H9 (cell line): Measurements from ENCODE around the gene VOPP1. TPM values are rescaled to one million over a fixed set of nuclear protein-coding genes. Genes with fewer than 3 reads are reported as not detected.

ENCODE experiments used
- DNase-seq: peaks from one replicate; pipeline ENCODE4 v3.0.0-alpha.2; 2017
- H2AFZ ChIP-seq: one replicate; pipeline ENCODE4 v1.6.1; 2013; ENCODE audit warnings: mild to moderate bottlenecking, low read length, control low read depth, moderate library complexity
- H2AK5ac ChIP-seq: 2 replicates; pipeline ENCODE4 v1.6.1; 2013; ENCODE audit warnings: low read length, control low read depth, mixed read lengths; ENCODE audit not compliant: insufficient read length
- H2BK120ac ChIP-seq: one replicate; pipeline ENCODE4 v1.6.1; 2013; ENCODE audit warnings: low read depth, mild to moderate bottlenecking, low read length, control low read depth, inconsistent platforms; ENCODE audit not compliant: poor library complexity, severe bottlenecking
- H2BK12ac ChIP-seq: 2 replicates; pipeline ENCODE4 v1.6.1; 2013; ENCODE audit warnings: low read length, control low read depth, mixed read lengths, low read depth; ENCODE audit not compliant: insufficient read length
- H2BK15ac ChIP-seq: 2 replicates; pipeline ENCODE4 v1.6.1; 2013; ENCODE audit warnings: low read depth, low read length, control low read depth
- H2BK20ac ChIP-seq: one replicate; pipeline ENCODE4 v1.6.1; 2013; ENCODE audit warnings: low read depth, mild to moderate bottlenecking, low read length, control low read depth, inconsistent platforms; ENCODE audit not compliant: poor library complexity, severe bottlenecking
- H2BK5ac ChIP-seq: 2 replicates; pipeline ENCODE4 v1.6.1; 2013; ENCODE audit warnings: low read length, control low read depth, mixed read lengths; ENCODE audit not compliant: insufficient read length
- H3K14ac ChIP-seq: 2 replicates; pipeline ENCODE4 v1.6.1; 2013; ENCODE audit warnings: low read length, control low read depth; ENCODE audit not compliant: insufficient read depth
- H3K18ac ChIP-seq: 2 replicates; pipeline ENCODE4 v1.6.1; 2013; ENCODE audit warnings: low read depth, mild to moderate bottlenecking, mixed read lengths, low read length, control low read depth; ENCODE audit not compliant: insufficient read length
- H3K23ac ChIP-seq: 2 replicates; pipeline ENCODE4 v1.6.1; 2013; ENCODE audit warnings: low read length, control low read depth, mixed read lengths, low read depth; ENCODE audit not compliant: insufficient read length
- H3K23me2 ChIP-seq: 2 replicates; pipeline ENCODE4 v1.6.1; 2013; ENCODE audit warnings: low read depth, mild to moderate bottlenecking, mixed read lengths, low read length, control low read depth; ENCODE audit not compliant: insufficient read length, poor library complexity, severe bottlenecking
- H3K27ac ChIP-seq: 2 replicates; pipeline ENCODE4 v1.5.1; 2013; ENCODE audit warnings: low read length, control low read depth, mixed read lengths, low read depth; ENCODE audit not compliant: insufficient read length
- H3K27me3 ChIP-seq: 2 replicates; pipeline ENCODE4 v1.6.1; 2013; ENCODE audit warnings: low read length, control low read depth, inconsistent platforms; ENCODE audit not compliant: insufficient read depth
- H3K4ac ChIP-seq: 2 replicates; pipeline ENCODE4 v1.6.1; 2013; ENCODE audit warnings: low read depth, mild to moderate bottlenecking, control low read depth, inconsistent platforms, low read length, moderate library complexity
- H3K4me1 ChIP-seq: 2 replicates; pipeline ENCODE4 v1.6.1; 2013; ENCODE audit warnings: low read length, control low read depth, inconsistent platforms; ENCODE audit not compliant: insufficient read depth
- H3K4me2 ChIP-seq: 2 replicates; pipeline ENCODE4 v1.6.1; 2013; ENCODE audit warnings: low read length, control low read depth, mixed read lengths; ENCODE audit not compliant: insufficient read length, insufficient read depth
- H3K56ac ChIP-seq: 2 replicates; pipeline ENCODE4 v1.6.1; 2013; ENCODE audit warnings: low read depth, mild to moderate bottlenecking, mixed read lengths, low read length, control low read depth; ENCODE audit not compliant: insufficient read length
- H3K79me1 ChIP-seq: 2 replicates; pipeline ENCODE4 v1.6.1; 2013; ENCODE audit warnings: low read depth, mild to moderate bottlenecking, moderate library complexity, low read length, control low read depth, inconsistent platforms; ENCODE audit not compliant: insufficient read depth, poor library complexity, severe bottlenecking
- H3K79me2 ChIP-seq: 2 replicates; pipeline ENCODE4 v1.6.1; 2013; ENCODE audit warnings: low read length, control low read depth, inconsistent platforms; ENCODE audit not compliant: insufficient read depth
- H3K9ac ChIP-seq: 2 replicates; pipeline ENCODE4 v1.6.1; 2013; ENCODE audit warnings: low read length, control low read depth, mixed read lengths; ENCODE audit not compliant: insufficient read length; ENCODE audit errors: extremely low read depth
- H3K9me3 ChIP-seq: one replicate; pipeline ENCODE4 v1.6.1; 2013; ENCODE audit warnings: low read depth, low read length, inconsistent platforms; ENCODE audit not compliant: control insufficient read depth
- H3T11ph ChIP-seq: one replicate; pipeline ENCODE4 v1.6.1; 2013; ENCODE audit warnings: mild to moderate bottlenecking, low read length, control low read depth, inconsistent platforms
- H4K20me1 ChIP-seq: one replicate; pipeline ENCODE4 v1.6.1; 2013; ENCODE audit not compliant: control insufficient read depth, insufficient read length, insufficient read depth
- H4K5ac ChIP-seq: 2 replicates; pipeline ENCODE4 v1.6.1; 2013; ENCODE audit warnings: low read depth, mild to moderate bottlenecking, mixed read lengths, low read length, control low read depth; ENCODE audit not compliant: insufficient read length
- H4K8ac ChIP-seq: replicated peaks from 2 replicates; pipeline ENCODE4 v1.6.1; 2013; ENCODE audit warnings: low read length, control low read depth, mixed read lengths, low read depth; ENCODE audit not compliant: insufficient read length
- H4K91ac ChIP-seq: 2 replicates; pipeline ENCODE4 v1.6.1; 2013; ENCODE audit warnings: low read depth, mild to moderate bottlenecking, moderate library complexity, mixed read lengths, low read length, control low read depth; ENCODE audit not compliant: insufficient read length
- H3K27ac Mint-ChIP-seq, 3 experiments: 2 replicates in 2 of 3; 3 replicates in 1 of 3; pipeline ENCODE4 v1.8.0; 2020 to 2021; ENCODE audit warnings: mixed read lengths in 3 of 3, mild to moderate bottlenecking in 1 of 3, moderate library complexity in 1 of 3
- H3K27me3 Mint-ChIP-seq: 2 replicates; pipeline ENCODE4 v1.8.0; 2021; ENCODE audit warnings: low read depth, mild to moderate bottlenecking, moderate library complexity, mixed read lengths
- H3K36me3 Mint-ChIP-seq, 3 experiments: 2 replicates in 2 of 3; 3 replicates in 1 of 3; pipeline ENCODE4 v1.8.0; 2020 to 2021; ENCODE audit warnings: low read depth in 3 of 3, mixed read lengths in 3 of 3; ENCODE audit not compliant: insufficient read depth in 1 of 3
- H3K4me1 Mint-ChIP-seq, 2 experiments: 2 replicates each; pipeline ENCODE4 v1.8.0; 2020; ENCODE audit warnings: mixed read lengths in 2 of 2
- H3K4me3 Mint-ChIP-seq, 2 experiments: 2 replicates in 1 of 2; 3 replicates in 1 of 2; pipeline ENCODE4 v1.8.0; 2020 to 2021; ENCODE audit warnings: mild to moderate bottlenecking in 2 of 2, mixed read lengths in 2 of 2, moderate library complexity in 1 of 2
- H3K9me3 Mint-ChIP-seq, 2 experiments: 2 replicates in 1 of 2; 3 replicates in 1 of 2; pipeline ENCODE4 v1.8.0; 2020; ENCODE audit warnings: mild to moderate bottlenecking in 2 of 2, mixed read lengths in 2 of 2, moderate library complexity in 1 of 2
- WGBS: extraction: QIAGEN DNeasy Blood & Tissue Kit; methylation state at CpG from one replicate; pipeline ENCODE4 v1.1.7; 2013; ENCODE audit warnings: missing lambda C conversion rate, low lambda C conversion rate, mixed read lengths; ENCODE audit not compliant: insufficient read length; ENCODE audit errors: extremely low coverage; 5-methylcytosine and 5-hydroxymethylcytosine counted together
- total RNA-seq: library from RNA; stranded (reverse); gene quantifications from 2 replicates; pipeline ENCODE4 v1.2.1, GENCODE V29; 2021
- TF ChIP-seq, protein P1 (sequence below): fragments of 200-600 bp; sonication (generic); conservative IDR thresholded peaks from 3 replicates; pipeline ENCODE4 v1.8.0; 2021; ENCODE audit warnings: antibody characterized with exemption, mild to moderate bottlenecking

VOPP1 gene
- total RNA-seq, 1 experiment from 2014 or later, result 55.7 TPM

DNA sequence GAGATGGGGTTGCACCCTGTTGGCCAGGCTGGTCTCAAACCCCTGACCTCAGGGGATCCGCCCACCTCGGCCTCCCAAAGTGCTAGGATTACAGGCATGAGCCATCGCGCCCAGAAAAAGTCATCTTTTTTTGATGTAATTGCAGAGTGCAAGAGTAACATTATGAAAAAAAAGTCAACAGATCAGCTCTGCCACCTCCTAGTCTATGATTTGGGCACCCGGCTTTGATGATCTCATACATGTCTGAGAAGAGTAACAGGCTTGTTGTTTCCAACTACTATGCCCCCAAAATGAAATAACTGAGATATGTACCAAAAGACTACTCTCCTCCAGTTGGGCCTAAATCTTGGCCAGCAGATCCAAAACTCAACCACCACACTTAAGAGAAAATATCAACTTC lies 40.8 kb downstream of the VOPP1 start:
- Histone ChIP-seq H3K23ac (no peak overlapping the region), H3K56ac (no peak overlapping the region), H2BK12ac (no peak overlapping the region), H2BK5ac (no peak overlapping the region), H3K14ac (no peak overlapping the region), H3K27me3 (no peaks in the 10 kb centered on the region), H2BK20ac (no peak overlapping the region), H3K79me1 (no peaks in the 10 kb centered on the region), H3T11ph (no peak overlapping the region), H4K20me1 (peaks cover 2% of the 10 kb centered on the region), H2BK120ac (no peak overlapping the region), H4K8ac (no peak overlapping the region), H3K27ac (no peak overlapping the region), H3K23me2 (no peaks in the 10 kb centered on the region), H2AK5ac (no peak overlapping the region), H2AFZ (no peak overlapping the region), H3K9ac (no peak overlapping the region), H3K4me2 (no peak overlapping the region), H3K79me2 (peaks cover 4% of the 10 kb centered on the region; the same call in 1 of the 2 replicates), H3K4ac (no peak overlapping the region), H4K91ac (no peak overlapping the region), H3K9me3 (no peaks in the 10 kb centered on the region), H4K5ac (no peak overlapping the region), H3K4me1 (peaks cover 6% of the 10 kb centered on the region; the same call in 1 of the 2 replicates), H2BK15ac (no peak overlapping the region), H3K18ac (no peak overlapping the region)
- no peak overlapping the region for H3K4me3 Mint-ChIP-seq
- DNase-seq, result no peak
- no peaks in the 10 kb centered on the region for H3K9me3 Mint-ChIP-seq
- no peaks in the 10 kb centered on the region for H3K27me3 Mint-ChIP-seq
- H3K27ac Mint-ChIP-seq, result no peak overlapping the region
- peaks cover 53 to 61% of the 10 kb centered on the region in 2 experiments for H3K4me1 Mint-ChIP-seq
- TF ChIP-seq, protein P1, sequence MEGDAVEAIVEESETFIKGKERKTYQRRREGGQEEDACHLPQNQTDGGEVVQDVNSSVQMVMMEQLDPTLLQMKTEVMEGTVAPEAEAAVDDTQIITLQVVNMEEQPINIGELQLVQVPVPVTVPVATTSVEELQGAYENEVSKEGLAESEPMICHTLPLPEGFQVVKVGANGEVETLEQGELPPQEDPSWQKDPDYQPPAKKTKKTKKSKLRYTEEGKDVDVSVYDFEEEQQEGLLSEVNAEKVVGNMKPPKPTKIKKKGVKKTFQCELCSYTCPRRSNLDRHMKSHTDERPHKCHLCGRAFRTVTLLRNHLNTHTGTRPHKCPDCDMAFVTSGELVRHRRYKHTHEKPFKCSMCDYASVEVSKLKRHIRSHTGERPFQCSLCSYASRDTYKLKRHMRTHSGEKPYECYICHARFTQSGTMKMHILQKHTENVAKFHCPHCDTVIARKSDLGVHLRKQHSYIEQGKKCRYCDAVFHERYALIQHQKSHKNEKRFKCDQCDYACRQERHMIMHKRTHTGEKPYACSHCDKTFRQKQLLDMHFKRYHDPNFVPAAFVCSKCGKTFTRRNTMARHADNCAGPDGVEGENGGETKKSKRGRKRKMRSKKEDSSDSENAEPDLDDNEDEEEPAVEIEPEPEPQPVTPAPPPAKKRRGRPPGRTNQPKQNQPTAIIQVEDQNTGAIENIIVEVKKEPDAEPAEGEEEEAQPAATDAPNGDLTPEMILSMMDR, result no peak
- no CpG with 5 or more reads among the region's 5 CpGs for WGBS
- H3K36me3 Mint-ChIP-seq, result peaks cover 0 to 2% (median 0%) of the 10 kb centered on the region in 3 experiments; a peak in 1 of 7 replicates
